ENCODE data around the gene PADI6. TPM values are rescaled to one million over a fixed set of nuclear protein-coding genes. Genes with fewer than 3 reads are reported as not detected.
A peak's percentile ranks its signal among the peaks of the same experiment; 100 is the strongest.

Gene PADI6
- total RNA-seq, 3 donors from 2014 or later: not detected

DNA sequence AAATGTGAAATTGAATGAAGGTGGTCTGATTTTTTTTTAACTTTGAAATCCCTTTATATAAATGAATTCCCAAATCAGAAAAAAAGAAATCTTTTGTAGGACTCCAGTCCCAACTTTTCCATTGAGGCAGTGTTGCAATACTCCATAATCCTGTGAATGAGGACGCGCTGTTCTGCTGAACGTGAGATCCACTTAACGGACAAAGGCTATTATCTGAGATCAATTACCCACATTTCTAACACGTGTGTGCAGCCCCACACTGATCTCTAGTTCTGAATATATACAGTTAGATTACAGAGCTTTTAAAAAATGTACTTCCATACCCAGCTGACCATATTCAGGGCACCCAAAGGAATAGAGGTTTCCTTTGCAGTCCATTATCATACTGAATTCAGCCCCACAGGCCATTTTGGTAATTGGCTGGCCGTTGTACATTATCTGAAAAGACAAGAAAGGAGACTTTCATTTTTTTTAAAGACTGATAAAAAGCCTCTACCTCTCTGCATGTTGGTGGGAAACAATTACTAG, 48.5 kb downstream of the PADI6 start:
- no peak overlapping the region for H3K4me3 ChIP-seq
- H3K36me3 ChIP-seq (ENCODE audit: low read depth): peaks cover 7% of the 10 kb centered on the region
- H3K9me3 ChIP-seq: no peaks in the 10 kb centered on the region
- no peaks in the 10 kb centered on the region for H3K4me1 ChIP-seq (ENCODE audit: low read depth)
- intact Hi-C loops (cut with DNase I, micrococcal nuclease): loop anchor here in 1 of 2 donors (5.0 kb wide), 1 partner anchor 57 kb away; no protein-coding TSS in a partner anchor
- no peak for DNase-seq
- no peak for ATAC-seq
- TF ChIP-seq CTCF (IDR thresholded peaks at IDR 0.05): no peak

DNA sequence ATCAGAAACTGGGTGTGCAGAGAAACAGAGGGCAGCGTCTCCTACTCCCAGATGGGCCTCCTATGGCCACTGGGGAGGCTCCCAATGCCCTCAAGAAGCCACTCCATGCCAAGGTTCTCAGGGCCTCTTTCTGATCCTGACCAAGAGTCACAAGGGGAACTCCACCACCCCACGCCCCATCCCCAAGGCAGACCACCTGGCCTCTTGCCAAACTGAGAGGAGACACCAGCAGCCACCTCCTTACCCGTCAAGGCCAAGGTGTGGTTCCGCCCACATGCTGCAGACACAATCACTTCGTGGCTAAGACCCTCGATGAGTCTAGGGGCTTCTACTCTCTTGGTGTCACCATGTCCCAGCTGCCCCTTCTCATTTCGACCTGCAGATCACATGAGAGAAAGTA, 50.5 kb downstream of the PADI6 start:
- peaks cover 7% of the 10 kb centered on the region for H3K36me3 ChIP-seq (ENCODE audit: low read depth)

GRCh38 chr1:17423781-17424245, 51.8 kb downstream of the PADI6 start:
- ATAC-seq (no peak), DNase-seq (no peak)
- TF ChIP-seq CTCF (IDR thresholded peaks at IDR 0.05): no peak
- Histone ChIP-seq H3K4me1 (ENCODE audit: low read depth) (peaks cover 18% of the 10 kb centered on the region), H3K4me3 (no peak overlapping the region), H3K9me3 (no peaks in the 10 kb centered on the region), H3K36me3 (ENCODE audit: low read depth) (peaks cover 7% of the 10 kb centered on the region)
- intact Hi-C loops (cut with DNase I, micrococcal nuclease): loop anchor here in 1 of 2 donors (5.0 kb wide), 1 partner anchor 53 kb away; no protein-coding TSS in a partner anchor

More for the DNA sequence above, 50.5 kb downstream of the PADI6 start:
- no peak overlapping the region for H3K4me3 ChIP-seq
- DNase-seq: no peak
- intact Hi-C loops (cut with DNase I, micrococcal nuclease): loop anchor here in 1 of 2 donors (5.0 kb wide), 1 partner anchor 55 kb away; no protein-coding TSS in a partner anchor
- no peaks in the 10 kb centered on the region for H3K9me3 ChIP-seq
- no peak for TF ChIP-seq CTCF (IDR thresholded peaks at IDR 0.05)
- no peak for ATAC-seq
- H3K4me1 ChIP-seq (ENCODE audit: low read depth): peaks cover 6% of the 10 kb centered on the region

GRCh38 chr1:17425806-17426600, 54.0 kb downstream of the PADI6 start:
- no peak for TF ChIP-seq CTCF (IDR thresholded peaks at IDR 0.05)
- DNase-seq (no peak), ATAC-seq (no peak)
- Histone ChIP-seq H3K4me1 (ENCODE audit: low read depth) (peaks cover 32% of the 10 kb centered on the region), H3K36me3 (ENCODE audit: low read depth) (no peaks in the 10 kb centered on the region), H3K4me3 (no peak overlapping the region), H3K9me3 (no peaks in the 10 kb centered on the region)
- intact Hi-C loops (cut with DNase I, micrococcal nuclease): no loop called here

- no peak for TF ChIP-seq CTCF (IDR thresholded peaks at IDR 0.05)
- Histone ChIP-seq H3K9me3 (no peaks in the 10 kb centered on the region), H3K36me3 (ENCODE audit: low read depth) (no peaks in the 10 kb centered on the region), H3K4me1 (ENCODE audit: low read depth) (peaks cover 34% of the 10 kb centered on the region), H3K4me3 (no peak overlapping the region)
- intact Hi-C loops (cut with DNase I, micrococcal nuclease): no loop called here
- ATAC-seq (peak; percentile 78), DNase-seq (peak in 2 of 3 donors; percentile 49 to 86)
These were observed 56.0 kb downstream of the PADI6 start for GRCh38 chr1:17427696-17428660.

Data from mucosa of descending colon (tissue), 3 donors.